HG03159 (cell line): ENCODE results near the gene SLC41A2.
A peak's percentile ranks its signal among the peaks of the same experiment; 100 is the strongest.
"Not testable (repeated sequence)": the region's sequence is repeated elsewhere in the genome, so short reads cannot be mapped to it uniquely, and the experiment has no call there.

Experiments
- ATAC-seq: cut with Tn5 transposase; IDR thresholded peaks from one replicate; pipeline ENCODE4 v1.9.1; 2021; ENCODE audit warnings: mild to moderate bottlenecking, moderate library complexity; ENCODE audit not compliant: unreplicated experiment

The SLC41A2 gene

DNA sequence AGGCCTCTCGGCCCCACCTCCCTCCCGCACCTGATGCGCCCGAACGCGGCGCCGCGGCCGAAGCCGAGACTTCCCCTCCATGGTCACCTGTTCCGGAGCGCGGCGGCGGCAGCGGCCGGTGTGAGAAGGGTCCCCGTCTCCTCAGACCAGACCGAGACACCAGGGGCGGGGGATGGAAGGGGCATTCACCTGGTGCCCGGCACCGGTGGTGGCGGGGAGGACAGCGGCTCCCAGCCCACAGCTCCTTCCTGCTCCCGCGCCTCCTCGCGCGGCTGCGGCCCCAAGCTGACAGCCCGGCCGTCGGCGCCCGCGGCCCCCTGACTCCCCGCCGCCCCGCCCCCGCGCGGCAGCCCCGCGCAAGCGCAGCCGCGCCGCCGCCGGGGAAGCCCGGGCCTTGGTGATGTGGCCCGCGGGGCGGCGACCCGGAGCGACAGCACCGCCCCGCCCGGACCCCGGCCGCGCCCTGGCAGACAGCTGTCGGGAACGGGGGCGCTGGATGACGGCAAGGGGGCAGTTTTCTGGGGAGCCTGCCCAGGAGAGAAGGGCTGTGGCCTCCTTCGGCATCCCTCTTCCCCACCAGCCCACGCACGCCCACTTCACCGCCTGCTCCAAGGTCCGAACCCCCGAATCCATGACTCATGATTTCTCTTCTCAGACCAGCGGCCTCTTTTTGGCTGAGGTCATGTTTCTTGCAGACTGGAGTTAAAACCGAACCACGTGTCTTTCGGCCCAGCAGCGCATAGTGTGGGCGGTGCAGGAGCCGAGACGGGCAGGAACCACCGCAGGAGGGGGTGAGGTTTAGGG lies at the start of gene SLC41A2:
Gene SLC41A2, minus strand, starts transcription at position 290 of the 804 bp plus-strand sequence. CDS start 29,763 bp downstream, outside the sequence.
- ATAC-seq, result peak; percentile 71

GRCh38 chr12:105001476-105001875 lies 43.4 kb upstream of the SLC41A2 start:
- ATAC-seq, result no peak

GRCh38 chr12:104999347-104999685 lies 41.2 kb upstream of the SLC41A2 start:
- no peak for ATAC-seq

DNA sequence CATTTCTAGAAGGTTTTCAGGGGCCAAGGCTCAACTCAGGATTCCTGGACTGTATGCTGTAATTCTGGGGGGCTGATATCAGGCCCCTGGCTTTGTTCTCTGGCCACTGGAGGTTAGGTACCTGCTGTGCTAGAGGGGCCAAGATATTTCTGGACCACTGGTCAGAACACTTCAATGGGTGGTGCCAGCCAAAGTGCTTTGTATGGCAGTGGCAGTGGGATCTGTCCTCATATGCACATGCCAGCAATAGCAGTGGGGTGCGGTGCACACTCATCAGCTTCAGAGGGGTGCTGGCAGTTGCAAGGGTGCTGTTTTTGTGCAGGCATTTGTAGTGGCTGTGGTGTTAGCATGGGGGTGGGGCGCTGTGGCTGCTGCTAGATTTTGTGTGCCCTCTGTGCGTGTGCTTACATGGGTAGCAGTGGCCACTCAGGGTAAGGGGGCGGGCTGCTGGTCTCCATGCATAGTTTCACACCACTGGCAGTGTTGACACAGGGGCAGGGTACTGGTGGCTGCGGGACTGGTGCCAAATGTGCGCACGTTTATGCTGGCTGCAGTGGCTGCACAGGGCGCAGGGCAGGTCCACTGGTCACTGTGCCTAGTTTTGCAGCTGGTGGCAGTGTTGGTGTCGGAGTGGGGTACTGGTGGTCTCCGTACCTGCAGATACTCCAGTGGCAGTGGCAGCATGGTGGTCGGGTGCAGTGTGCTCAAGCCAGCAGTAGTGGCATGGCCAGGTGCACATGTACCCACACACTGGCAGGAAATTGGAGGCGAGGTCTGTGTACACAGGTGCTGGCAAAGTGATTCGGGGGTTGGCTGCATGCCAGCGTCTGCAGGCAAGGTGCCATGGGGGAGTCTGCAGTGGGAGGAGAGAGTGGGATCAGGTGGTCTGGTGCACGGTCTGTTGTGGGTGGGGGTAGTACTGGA lies 40.6 kb upstream of the SLC41A2 start:
- no peak for ATAC-seq

DNA sequence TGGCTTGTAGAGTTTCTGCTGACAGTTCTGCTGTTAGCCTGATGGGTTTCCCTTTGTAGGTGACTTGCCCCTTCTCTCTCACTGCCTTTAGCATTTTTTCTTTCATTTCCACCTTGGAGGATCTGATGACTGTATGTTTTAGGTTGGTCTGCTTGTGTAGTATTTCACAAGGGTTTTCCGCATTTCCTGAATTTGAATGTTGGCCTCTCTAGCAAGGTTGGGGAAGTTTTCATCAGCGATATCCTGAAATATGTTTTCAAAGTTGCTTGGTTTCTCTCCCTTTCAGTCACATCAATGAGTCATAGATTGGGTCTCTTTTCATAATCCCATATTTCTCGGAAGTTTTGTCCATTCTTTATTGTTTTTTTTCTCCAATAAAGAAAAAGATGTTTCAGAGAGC lies 39.5 kb upstream of the SLC41A2 start:
- no peak for ATAC-seq

DNA sequence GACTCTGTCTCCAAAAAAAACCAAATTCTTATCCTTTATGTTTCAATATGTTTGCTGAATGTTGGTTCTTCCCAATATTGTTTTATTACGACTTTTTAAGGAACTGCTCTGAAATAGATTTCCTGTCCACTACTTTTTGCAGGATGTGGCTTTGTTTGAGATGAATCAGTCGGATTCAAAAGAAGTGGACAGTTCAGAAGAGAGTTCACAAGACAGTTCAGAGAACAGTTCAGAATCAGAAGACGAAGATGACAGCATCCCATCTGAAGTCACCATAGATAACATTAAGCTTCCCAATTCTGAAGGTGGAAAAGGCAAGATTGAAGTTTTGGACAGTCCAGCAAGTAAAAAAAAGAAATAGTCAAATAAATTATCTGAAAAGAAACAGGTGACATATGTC lies 36.2 kb upstream of the SLC41A2 start:
- ATAC-seq, result no peak

- ATAC-seq, result no peak
These were observed 33.6 kb upstream of the SLC41A2 start for GRCh38 chr12:104991565-104992128.

- no peak for ATAC-seq
These were observed 32.9 kb upstream of the SLC41A2 start for GRCh38 chr12:104990950-104991349.

GRCh38 chr12:104986022-104986941 lies 28.2 kb upstream of the SLC41A2 start, which contains the start of gene NOPCHAP1:
Gene NOPCHAP1 (plus strand): TSS chr12:104986316. CDS start chr12:104986353, 37 bp downstream.
- ATAC-seq, result peak; percentile 91

GRCh38 chr12:104985206-104985605 lies 27.1 kb upstream of the SLC41A2 start:
- ATAC-seq, result no peak

- not testable (repeated sequence) for ATAC-seq
These were observed 19.6 kb upstream of the SLC41A2 start for GRCh38 chr12:104977688-104978087.

GRCh38 chr12:104976703-104977102 lies 18.6 kb upstream of the SLC41A2 start:
- ATAC-seq, result no peak

- no peak for ATAC-seq
These were observed 17.7 kb upstream of the SLC41A2 start for GRCh38 chr12:104975587-104976343.

GRCh38 chr12:104974626-104975290 lies 16.7 kb upstream of the SLC41A2 start:
- peak; percentile 97 for ATAC-seq

- no peak for ATAC-seq
These were observed 15.2 kb upstream of the SLC41A2 start for GRCh38 chr12:104973250-104973649.

GRCh38 chr12:104971306-104971705 lies 13.2 kb upstream of the SLC41A2 start:
- ATAC-seq, result no peak

DNA sequence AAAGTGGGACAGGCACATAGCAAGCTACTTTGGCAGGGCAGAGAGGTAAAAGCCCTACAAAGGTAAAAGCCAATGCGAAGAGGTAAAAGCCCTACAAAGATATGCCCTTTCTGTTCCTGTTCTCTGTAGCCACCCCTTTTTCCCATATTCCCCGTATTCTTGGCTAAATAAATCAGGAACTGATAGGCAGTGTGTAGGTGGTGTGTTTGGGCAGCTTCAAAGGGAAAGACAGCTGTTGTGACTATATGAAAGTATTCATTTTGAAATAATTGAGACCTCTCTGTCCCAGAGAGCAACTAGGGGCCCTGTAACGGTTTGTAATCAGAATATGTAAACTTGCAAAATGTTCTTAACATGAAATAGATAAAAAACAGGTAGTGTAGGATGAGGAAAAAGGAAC lies 11.3 kb upstream of the SLC41A2 start:
- no peak for ATAC-seq

DNA sequence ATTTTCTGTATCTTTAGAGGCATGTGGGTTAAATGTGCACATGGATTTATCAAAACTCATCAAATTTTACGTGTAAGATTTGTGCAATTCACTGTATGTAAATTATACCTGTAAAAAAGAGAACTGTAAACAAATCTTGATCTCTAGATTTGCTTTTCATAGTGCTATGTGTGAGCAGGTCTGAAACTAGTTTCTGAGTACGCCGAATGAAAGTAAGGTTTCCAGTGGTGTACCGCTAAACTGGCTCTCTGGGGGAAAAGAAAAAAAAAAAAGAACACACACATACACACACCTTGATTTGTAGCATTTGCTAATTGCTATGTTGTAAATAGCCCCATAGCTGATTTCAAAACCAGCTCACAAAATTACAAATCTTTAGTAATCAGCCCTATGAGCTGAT lies 8.6 kb upstream of the SLC41A2 start:
- peak; percentile 92 for ATAC-seq

DNA sequence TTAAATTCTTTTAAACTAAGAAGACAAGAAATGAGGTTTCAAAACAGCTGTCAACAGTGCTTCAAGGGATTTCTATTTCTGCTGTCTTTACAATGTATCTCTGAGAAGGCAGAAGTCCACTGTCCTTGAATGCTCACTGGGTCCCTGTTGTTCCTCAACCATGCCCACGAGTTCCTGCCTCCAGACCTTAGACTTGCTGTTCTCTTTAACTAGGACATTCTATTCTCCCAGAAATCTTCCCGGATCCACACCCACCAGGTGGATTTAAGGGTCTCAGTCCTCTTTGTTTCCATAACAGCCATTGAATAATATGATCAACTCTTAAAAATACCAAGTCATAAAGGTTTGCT lies 6.7 kb upstream of the SLC41A2 start:
- no peak for ATAC-seq
